Fibroblast of lung (primary cell): ENCODE results near the gene INSR.

ENCODE experiments used
- CTCF ChIP-seq, 2 donors: IDR thresholded peaks in 1 of 2; conservative IDR thresholded peaks in 1 of 2; 1 replicate in 1 of 2; 2 replicates in 1 of 2; pipeline ENCODE4 v1.5.1; 2011 to 2012; ENCODE audit warnings: low read length in 2 of 2, control low read depth in 1 of 2, inconsistent platforms in 1 of 2, low read depth in 1 of 2, mild to moderate bottlenecking in 1 of 2
- EZH2 ChIP-seq: IDR thresholded peaks from 2 replicates; pipeline ENCODE4 v1.5.1; 2012; ENCODE audit warnings: low read length, control low read depth, mild to moderate bottlenecking; ENCODE audit errors: missing control alignments

GRCh38 chr19:7262470-7262869, 31.7 kb downstream of the INSR start:
- TF ChIP-seq CTCF (conservative IDR thresholded peaks at IDR 0.05 in 1 of 2, IDR thresholded peaks at IDR 0.05 in 1 of 2; ENCODE audit: low read depth in 1 of 2, low read length in 2 of 2) (no peak), EZH2 (no peak)
